HepG2 (cell line): Measurements from ENCODE around the gene CARHSP1. TPM values are rescaled to one million over a fixed set of nuclear protein-coding genes. Genes with fewer than 3 reads are reported as not detected.
A peak's percentile ranks its signal among the peaks of the same experiment; 100 is the strongest.

Source experiments
- CEBPG ChIP-seq: IDR thresholded peaks from 2 replicates; pipeline ENCODE4 v1.6.1; 2016
- SP2 ChIP-seq: sonication (generic); formaldehyde crosslinking; IDR thresholded peaks from 2 replicates; pipeline ENCODE4 v1.5.1; 2020; ENCODE audit warnings: mild to moderate bottlenecking, missing genetic modification reagents
- SRSF1 ChIP-seq: fragments of 200-400 bp; formaldehyde crosslinking; optimal IDR thresholded peaks from 2 replicates; pipeline ENCODE3; 2017; ENCODE audit warnings: mild to moderate bottlenecking, low read depth, low read length, moderate library complexity
- TBX3 ChIP-seq: fragments of 450-650 bp; IDR thresholded peaks from 2 replicates; pipeline ENCODE4 v1.6.1; 2017; ENCODE audit warnings: antibody characterized with exemption, mild to moderate bottlenecking, inconsistent platforms, borderline replicate concordance
- YY1 ChIP-seq: IDR thresholded peaks from 2 replicates; pipeline ENCODE4 v1.6.1; 2011; ENCODE audit warnings: low read length, low read depth, moderate library complexity, mild to moderate bottlenecking; ENCODE audit not compliant: insufficient read depth, insufficient replicate concordance
- ZBTB7B ChIP-seq: sonication (generic); formaldehyde crosslinking; IDR thresholded peaks from 2 replicates; pipeline ENCODE4 v1.4.0; 2020; ENCODE audit warnings: missing genetic modification reagents
- ZMYM2 ChIP-seq: sonication (generic); formaldehyde crosslinking; IDR thresholded peaks from 2 replicates; pipeline ENCODE4 v1.8.0; 2022; ENCODE audit warnings: mild to moderate bottlenecking, missing genetic modification reagents
- ZNF543 ChIP-seq: sonication (generic); formaldehyde crosslinking; IDR thresholded peaks from 2 replicates; pipeline ENCODE4 v1.4.0; 2020; ENCODE audit warnings: mild to moderate bottlenecking, missing genetic modification reagents
- ZNF557 ChIP-seq: sonication (generic); formaldehyde crosslinking; IDR thresholded peaks from 2 replicates; pipeline ENCODE4 v1.4.0; 2020; ENCODE audit warnings: missing genetic modification reagents
- ZZZ3 ChIP-seq: sonication (generic); formaldehyde crosslinking; IDR thresholded peaks from 2 replicates; pipeline ENCODE4 v1.4.0; 2020; ENCODE audit warnings: missing genetic modification reagents, mild to moderate bottlenecking, borderline replicate concordance
- polyA plus RNA-seq, 8 experiments: library from polyadenylated mRNA; depleted of rRNA in 3 of 8; stranded (reverse) in 7 of 8; unstranded in 1 of 8; fragments of >200 nt; fragmentation: Illumina TruSeq in 4 of 8; extraction: Trizol in 4 of 8; gene quantifications; 2 replicates each; pipeline versions ENCODE4 v1.2.1 to v1.2.3, GENCODE V29; 2011 to 2016; ENCODE audit warnings: low read depth in 4 of 8, missing spikeins in 1 of 8, mixed read lengths in 1 of 8; ENCODE audit not compliant: insufficient read depth in 1 of 8
- total RNA-seq, 5 experiments: library from RNA; depleted of rRNA; stranded (reverse); fragments of >200 nt; fragmentation: Illumina TruSeq; extraction: Trizol; gene quantifications; 2 replicates each; pipeline ENCODE4 v1.2.3, GENCODE V29; 2016; ENCODE audit warnings: low read depth in 1 of 5
- TF ChIP-seq, protein P1 (sequence below): fragments of 450-650 bp; IDR thresholded peaks from 2 replicates; pipeline ENCODE4 v1.6.1; 2017
- TF ChIP-seq, protein P2 (sequence below), 2 experiments: IDR thresholded peaks; 2 replicates each; pipeline ENCODE4 v1.6.1; 2011 to 2012; ENCODE audit warnings: low read length in 2 of 2, borderline replicate concordance in 1 of 2, low read depth in 1 of 2, mild to moderate bottlenecking in 1 of 2, moderate library complexity in 1 of 2
- TF ChIP-seq, protein P3 (sequence below): sonication (generic); formaldehyde crosslinking; IDR thresholded peaks from 2 replicates; pipeline ENCODE4 v1.5.1; 2020; ENCODE audit warnings: mild to moderate bottlenecking, missing genetic modification reagents
- TF ChIP-seq, protein P4 (sequence below): sonication (generic); formaldehyde crosslinking; IDR thresholded peaks from 2 replicates; pipeline ENCODE4 v1.9.0; 2021; ENCODE audit warnings: missing genetic modification reagents, borderline replicate concordance
- TF ChIP-seq, protein P5 (sequence below): IDR thresholded peaks from 2 replicates; pipeline ENCODE4 v1.6.1; 2016; ENCODE audit warnings: missing biosample characterization, missing genetic modification reagents, low read depth

The CARHSP1 gene
- total and polyA plus RNA-seq, 2 of the 13 experiments (the other 11 are each of a cell fraction or from before 2014, with no cell fraction given) = 173 to 345 TPM

DNA sequence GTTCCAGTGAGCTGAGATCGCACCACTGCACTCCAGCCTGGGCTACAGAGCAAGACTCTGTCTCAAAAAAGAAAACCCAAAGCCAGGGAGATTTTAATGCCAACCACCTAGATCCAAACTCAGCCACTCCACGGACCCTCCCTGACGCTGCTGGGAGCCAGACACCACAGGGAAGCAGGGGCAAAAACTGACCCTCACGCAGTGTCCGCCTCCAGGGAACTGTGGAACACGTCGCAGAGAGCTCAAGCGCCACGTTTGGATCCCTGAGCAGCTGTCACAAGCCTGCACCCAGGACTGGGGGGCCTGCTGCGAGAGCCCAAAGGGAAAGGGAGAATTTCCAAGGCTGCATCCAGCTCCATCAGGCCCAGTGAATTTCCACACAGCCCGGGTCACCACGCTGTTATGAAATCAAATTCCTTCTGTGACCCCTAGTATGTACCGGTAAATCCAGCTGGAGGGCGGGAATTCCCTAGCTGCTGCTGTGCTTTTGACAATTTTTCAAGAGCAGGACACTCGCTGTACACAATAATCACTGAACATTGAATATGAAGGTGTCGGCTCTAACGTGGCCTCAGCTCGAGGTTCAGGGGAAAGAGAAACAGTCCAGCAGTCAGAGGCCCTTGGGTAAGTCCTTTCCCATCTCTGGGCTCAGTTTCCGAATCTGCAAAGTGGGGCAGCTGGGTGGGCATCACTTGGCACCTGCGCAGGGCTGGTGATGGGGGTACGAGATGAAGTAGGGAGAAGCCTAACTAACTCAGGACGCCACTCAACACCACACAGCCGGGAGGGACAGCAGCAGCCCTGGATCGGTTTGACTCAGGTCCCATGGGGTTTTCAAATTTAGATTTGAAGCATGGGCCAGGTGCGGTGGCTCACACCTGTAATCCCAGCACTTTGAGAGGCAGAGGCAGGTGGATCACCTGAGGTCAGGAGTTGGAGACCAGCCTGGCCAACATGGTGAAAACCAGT is 8.6 kb downstream of the CARHSP1 start (continued):
- TF ChIP-seq, protein P1, sequence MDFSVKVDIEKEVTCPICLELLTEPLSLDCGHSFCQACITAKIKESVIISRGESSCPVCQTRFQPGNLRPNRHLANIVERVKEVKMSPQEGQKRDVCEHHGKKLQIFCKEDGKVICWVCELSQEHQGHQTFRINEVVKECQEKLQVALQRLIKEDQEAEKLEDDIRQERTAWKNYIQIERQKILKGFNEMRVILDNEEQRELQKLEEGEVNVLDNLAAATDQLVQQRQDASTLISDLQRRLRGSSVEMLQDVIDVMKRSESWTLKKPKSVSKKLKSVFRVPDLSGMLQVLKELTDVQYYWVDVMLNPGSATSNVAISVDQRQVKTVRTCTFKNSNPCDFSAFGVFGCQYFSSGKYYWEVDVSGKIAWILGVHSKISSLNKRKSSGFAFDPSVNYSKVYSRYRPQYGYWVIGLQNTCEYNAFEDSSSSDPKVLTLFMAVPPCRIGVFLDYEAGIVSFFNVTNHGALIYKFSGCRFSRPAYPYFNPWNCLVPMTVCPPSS = no peak
- TF ChIP-seq ZBTB7B (CRISPR knock-in tag) = peak; percentile 92
- TF ChIP-seq, protein P2, sequence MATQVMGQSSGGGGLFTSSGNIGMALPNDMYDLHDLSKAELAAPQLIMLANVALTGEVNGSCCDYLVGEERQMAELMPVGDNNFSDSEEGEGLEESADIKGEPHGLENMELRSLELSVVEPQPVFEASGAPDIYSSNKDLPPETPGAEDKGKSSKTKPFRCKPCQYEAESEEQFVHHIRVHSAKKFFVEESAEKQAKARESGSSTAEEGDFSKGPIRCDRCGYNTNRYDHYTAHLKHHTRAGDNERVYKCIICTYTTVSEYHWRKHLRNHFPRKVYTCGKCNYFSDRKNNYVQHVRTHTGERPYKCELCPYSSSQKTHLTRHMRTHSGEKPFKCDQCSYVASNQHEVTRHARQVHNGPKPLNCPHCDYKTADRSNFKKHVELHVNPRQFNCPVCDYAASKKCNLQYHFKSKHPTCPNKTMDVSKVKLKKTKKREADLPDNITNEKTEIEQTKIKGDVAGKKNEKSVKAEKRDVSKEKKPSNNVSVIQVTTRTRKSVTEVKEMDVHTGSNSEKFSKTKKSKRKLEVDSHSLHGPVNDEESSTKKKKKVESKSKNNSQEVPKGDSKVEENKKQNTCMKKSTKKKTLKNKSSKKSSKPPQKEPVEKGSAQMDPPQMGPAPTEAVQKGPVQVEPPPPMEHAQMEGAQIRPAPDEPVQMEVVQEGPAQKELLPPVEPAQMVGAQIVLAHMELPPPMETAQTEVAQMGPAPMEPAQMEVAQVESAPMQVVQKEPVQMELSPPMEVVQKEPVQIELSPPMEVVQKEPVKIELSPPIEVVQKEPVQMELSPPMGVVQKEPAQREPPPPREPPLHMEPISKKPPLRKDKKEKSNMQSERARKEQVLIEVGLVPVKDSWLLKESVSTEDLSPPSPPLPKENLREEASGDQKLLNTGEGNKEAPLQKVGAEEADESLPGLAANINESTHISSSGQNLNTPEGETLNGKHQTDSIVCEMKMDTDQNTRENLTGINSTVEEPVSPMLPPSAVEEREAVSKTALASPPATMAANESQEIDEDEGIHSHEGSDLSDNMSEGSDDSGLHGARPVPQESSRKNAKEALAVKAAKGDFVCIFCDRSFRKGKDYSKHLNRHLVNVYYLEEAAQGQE (IDR thresholded peaks at IDR 0.05; ENCODE audit: borderline replicate concordance in 1 of 2, low read depth in 1 of 2, low read length in 2 of 2) = peak in 1 of 2 experiments; percentile 61; a peak in 1 of 4 replicates
- no peak for TF ChIP-seq SP2 (CRISPR knock-in tag)
- TF ChIP-seq, protein P3, sequence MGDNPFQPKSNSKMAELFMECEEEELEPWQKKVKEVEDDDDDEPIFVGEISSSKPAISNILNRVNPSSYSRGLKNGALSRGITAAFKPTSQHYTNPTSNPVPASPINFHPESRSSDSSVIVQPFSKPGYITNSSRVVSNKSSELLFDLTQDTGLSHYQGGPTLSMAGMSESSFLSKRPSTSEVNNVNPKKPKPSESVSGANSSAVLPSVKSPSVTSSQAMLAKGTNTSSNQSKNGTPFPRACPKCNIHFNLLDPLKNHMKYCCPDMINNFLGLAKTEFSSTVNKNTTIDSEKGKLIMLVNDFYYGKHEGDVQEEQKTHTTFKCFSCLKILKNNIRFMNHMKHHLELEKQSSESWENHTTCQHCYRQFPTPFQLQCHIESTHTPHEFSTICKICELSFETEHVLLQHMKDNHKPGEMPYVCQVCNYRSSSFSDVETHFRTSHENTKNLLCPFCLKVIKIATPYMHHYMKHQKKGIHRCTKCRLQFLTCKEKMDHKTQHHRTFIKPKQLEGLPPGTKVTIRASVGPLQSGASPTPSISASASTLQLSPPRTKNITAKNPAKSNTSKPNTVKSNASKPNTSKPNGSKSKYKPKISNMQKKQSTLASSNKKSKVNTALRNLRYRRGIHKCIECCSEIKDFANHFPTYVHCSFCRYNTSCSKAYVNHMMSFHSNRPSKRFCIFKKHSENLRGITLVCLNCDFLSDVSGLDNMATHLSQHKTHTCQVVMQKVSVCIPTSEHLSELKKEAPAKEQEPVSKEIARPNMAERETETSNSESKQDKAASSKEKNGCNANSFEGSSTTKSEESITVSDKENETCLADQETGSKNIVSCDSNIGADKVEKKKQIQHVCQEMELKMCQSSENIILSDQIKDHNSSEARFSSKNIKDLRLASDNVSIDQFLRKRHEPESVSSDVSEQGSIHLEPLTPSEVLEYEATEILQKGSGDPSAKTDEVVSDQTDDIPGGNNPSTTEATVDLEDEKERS (CRISPR knock-in tag) = no peak
- no peak for TF ChIP-seq TBX3
- TF ChIP-seq ZMYM2 (CRISPR knock-in tag) = no peak
- TF ChIP-seq, protein P4, sequence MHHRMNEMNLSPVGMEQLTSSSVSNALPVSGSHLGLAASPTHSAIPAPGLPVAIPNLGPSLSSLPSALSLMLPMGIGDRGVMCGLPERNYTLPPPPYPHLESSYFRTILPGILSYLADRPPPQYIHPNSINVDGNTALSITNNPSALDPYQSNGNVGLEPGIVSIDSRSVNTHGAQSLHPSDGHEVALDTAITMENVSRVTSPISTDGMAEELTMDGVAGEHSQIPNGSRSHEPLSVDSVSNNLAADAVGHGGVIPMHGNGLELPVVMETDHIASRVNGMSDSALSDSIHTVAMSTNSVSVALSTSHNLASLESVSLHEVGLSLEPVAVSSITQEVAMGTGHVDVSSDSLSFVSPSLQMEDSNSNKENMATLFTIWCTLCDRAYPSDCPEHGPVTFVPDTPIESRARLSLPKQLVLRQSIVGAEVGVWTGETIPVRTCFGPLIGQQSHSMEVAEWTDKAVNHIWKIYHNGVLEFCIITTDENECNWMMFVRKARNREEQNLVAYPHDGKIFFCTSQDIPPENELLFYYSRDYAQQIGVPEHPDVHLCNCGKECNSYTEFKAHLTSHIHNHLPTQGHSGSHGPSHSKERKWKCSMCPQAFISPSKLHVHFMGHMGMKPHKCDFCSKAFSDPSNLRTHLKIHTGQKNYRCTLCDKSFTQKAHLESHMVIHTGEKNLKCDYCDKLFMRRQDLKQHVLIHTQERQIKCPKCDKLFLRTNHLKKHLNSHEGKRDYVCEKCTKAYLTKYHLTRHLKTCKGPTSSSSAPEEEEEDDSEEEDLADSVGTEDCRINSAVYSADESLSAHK (CRISPR knock-in tag) = no peak; the same call in 1 of the 2 replicates
- TF ChIP-seq CEBPG (CRISPR knock-in tag) = peak; percentile 98
- peak; percentile 4; the same call in 1 of the 2 replicates for TF ChIP-seq ZZZ3
- peak; percentile 12 for TF ChIP-seq SRSF1
- peak; percentile 74; the same call in 1 of the 2 replicates for TF ChIP-seq ZNF557 (CRISPR knock-in tag)
- no peak for TF ChIP-seq YY1
- TF ChIP-seq, protein P5, sequence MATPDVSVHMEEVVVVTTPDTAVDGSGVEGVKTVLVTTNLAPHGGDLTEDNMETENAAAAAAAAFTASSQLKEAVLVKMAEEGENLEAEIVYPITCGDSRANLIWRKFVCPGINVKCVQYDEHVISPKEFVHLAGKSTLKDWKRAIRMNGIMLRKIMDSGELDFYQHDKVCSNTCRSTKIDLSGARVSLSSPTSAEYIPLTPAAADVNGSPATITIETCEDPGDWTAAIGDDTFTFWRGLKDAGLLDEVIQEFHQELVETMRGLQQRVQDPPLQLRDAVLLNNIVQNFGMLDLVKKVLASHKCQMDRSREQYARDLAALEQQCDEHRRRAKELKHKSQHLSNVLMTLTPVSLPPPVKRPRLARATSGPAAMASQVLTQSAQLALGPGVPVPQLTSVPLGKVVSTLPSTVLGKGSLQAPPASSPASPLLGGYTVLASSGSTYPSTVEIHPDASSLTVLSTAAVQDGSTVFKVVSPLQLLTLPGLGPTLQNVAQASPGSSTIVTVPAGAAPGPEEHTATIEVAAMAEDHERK (CRISPR knock-in tag) = 0 out of 2 replicates have a peak, but pooled peaks have one; percentile 45
- peak; percentile 57; the same call in 1 of the 2 replicates for TF ChIP-seq ZNF543
